Lower leg skin (tissue), 4 donors: ENCODE results near the gene AP3B1. TPM values are rescaled to one million over a fixed set of nuclear protein-coding genes. Genes with fewer than 3 reads are reported as not detected.

Experiments
- DNase-seq, 2 donors: peaks; one replicate each; pipeline ENCODE4 v3.0.0-alpha.2; 2019; ENCODE audit warnings: low spot score in 2 of 2
- H3K4me3 ChIP-seq: fragments of 200-600 bp; sonication (generic); 2 replicates; pipeline ENCODE4 v1.5.1; 2017; ENCODE audit warnings: mild to moderate bottlenecking, low read depth; ENCODE audit not compliant: poor library complexity, severe bottlenecking
- CTCF ChIP-seq, 3 donors: fragments of 450-650 bp; IDR thresholded peaks; one replicate each; pipeline ENCODE4 v1.5.1; 2016; ENCODE audit warnings: antibody characterized with exemption in 3 of 3, mild to moderate bottlenecking in 3 of 3, moderate library complexity in 2 of 3
- POLR2A ChIP-seq, 2 donors: fragments of 450-650 bp; IDR thresholded peaks; one replicate each; pipeline ENCODE4 v1.6.1; 2016 to 2017; ENCODE audit warnings: antibody characterized with exemption in 2 of 2, mild to moderate bottlenecking in 1 of 2, moderate library complexity in 1 of 2
- WGBS, 2 donors: methylation state at CpG; one replicate each; pipeline ENCODE4 v1.1.5; 2018; 5-methylcytosine and 5-hydroxymethylcytosine counted together
- intact Hi-C: fragments of 100-400 bp; cut with DNase I; formaldehyde crosslinking; loops from one replicate; pipeline ENCODE4 v1.15.0; 2023; ENCODE audit warnings: low total_unique reads
- total RNA-seq, 4 donors: library from RNA; depleted of rRNA; stranded (reverse); fragments of >200 nt; gene quantifications; one replicate each; pipeline ENCODE4 v1.1.0, GENCODE V29; 2016

AP3B1 gene
- total RNA-seq, 4 donors from 2014 or later, result 23.5 to 37.7 (median 33.3) TPM

GRCh38 chr5:78001197-78001596, 293.3 kb downstream of the AP3B1 start:
- TF ChIP-seq CTCF (IDR thresholded peaks at IDR 0.05) (no peak), POLR2A (IDR thresholded peaks at IDR 0.05) (no peak)
- intact Hi-C loops, result no loop called here
- no peak overlapping the region for H3K4me3 ChIP-seq
- whole genome bisulfite sequencing, 2 donors, result 92 to 94% methylated on average over 7 of the region's 7 CpGs
- no peak for DNase-seq

GRCh38 chr5:78000191-78000590, 294.3 kb downstream of the AP3B1 start:
- intact Hi-C loops, result no loop called here
- no peak for DNase-seq
- H3K4me3 ChIP-seq, result no peak overlapping the region
- TF ChIP-seq CTCF (IDR thresholded peaks at IDR 0.05) (no peak), POLR2A (IDR thresholded peaks at IDR 0.05) (no peak)
- WGBS, 2 donors, result 84 to 88% methylated on average over 6 of the region's 6 CpGs

DNA sequence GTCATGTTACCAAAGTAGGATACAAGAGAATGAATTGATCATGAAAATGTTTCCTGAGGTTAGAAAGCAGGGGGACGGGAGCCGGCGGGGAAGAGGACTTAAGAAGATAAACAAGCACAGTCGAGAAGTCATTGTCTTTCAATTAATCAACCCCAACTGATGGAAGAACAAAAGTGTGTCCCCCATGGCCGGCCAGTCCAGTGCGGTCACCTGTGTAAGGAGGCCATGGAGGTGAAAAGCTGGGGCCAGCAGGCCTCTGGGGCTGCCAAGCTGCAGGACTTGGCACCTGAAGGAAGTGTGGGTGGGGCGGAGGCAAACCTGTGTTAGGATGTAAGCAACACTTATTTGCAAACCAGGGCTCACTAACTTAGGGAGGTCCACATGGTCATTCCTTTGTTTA, 295.1 kb downstream of the AP3B1 start:
- intact Hi-C loops, result no loop called here
- TF ChIP-seq POLR2A (IDR thresholded peaks at IDR 0.05) (no peak), CTCF (IDR thresholded peaks at IDR 0.05) (no peak)
- no peak overlapping the region for H3K4me3 ChIP-seq
- WGBS, 2 donors, result 99% methylated on average over 7 of the region's 7 CpGs
- DNase-seq, result no peak

DNA sequence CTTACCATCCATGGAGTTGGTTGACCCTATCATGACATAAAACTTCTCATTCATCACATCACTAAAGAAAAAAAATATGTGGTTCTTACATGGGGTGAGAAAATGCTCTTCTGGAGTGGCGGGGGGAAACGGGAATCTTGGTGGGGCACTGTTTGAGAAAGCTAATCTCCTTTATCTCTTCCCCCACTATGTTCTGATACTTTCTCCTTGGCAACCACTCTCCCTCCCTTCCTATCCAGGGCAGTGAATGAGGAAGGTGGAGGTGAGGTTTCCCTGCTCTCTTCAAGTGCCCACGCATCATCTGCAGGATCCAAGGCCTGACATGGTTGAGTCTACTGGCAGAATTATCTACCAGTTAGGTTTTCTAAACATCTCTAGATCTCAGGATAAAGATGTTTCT, 297.6 kb downstream of the AP3B1 start:
- TF ChIP-seq CTCF (IDR thresholded peaks at IDR 0.05) (no peak), POLR2A (IDR thresholded peaks at IDR 0.05) (no peak)
- H3K4me3 ChIP-seq, result no peak overlapping the region
- 94 to 100% methylated on average over 3 of the region's 3 CpGs for WGBS, 2 donors
- no peak for DNase-seq
- intact Hi-C loops, result no loop called here

GRCh38 chr5:77995793-77996409, 298.6 kb downstream of the AP3B1 start:
- intact Hi-C loops, result no loop called here
- H3K4me3 ChIP-seq, result no peak overlapping the region
- 83 to 88% methylated on average over 12 of the region's 12 CpGs for WGBS, 2 donors
- no peak for TF ChIP-seq CTCF (IDR thresholded peaks at IDR 0.05)
- TF ChIP-seq POLR2A (IDR thresholded peaks at IDR 0.05), result no peak
- no peak for DNase-seq

- TF ChIP-seq POLR2A (IDR thresholded peaks at IDR 0.05) (no peak), CTCF (IDR thresholded peaks at IDR 0.05) (no peak)
- DNase-seq, result no peak
- H3K4me3 ChIP-seq, result no peak overlapping the region
- intact Hi-C loops, result no loop called here
- 49 to 55% methylated on average over 3 of the region's 3 CpGs for WGBS, 2 donors
Observed at GRCh38 chr5:77994943-77995342, 299.6 kb downstream of the AP3B1 start.
